ENCODE results near the gene POLD1.

POLD1 gene

GRCh38 chr19:50419022-50419579 is 35.0 kb downstream of the POLD1 start:
- DNase-seq = no peak

GRCh38 chr19:50419580-50420035 is 35.5 kb downstream of the POLD1 start:
- DNase-seq = no peak

GRCh38 chr19:50420127-50420526 is 36.0 kb downstream of the POLD1 start:
- no peak for DNase-seq

- DNase-seq = no peak
Observed at GRCh38 chr19:50420808-50421207, 36.7 kb downstream of the POLD1 start.

- DNase-seq = no peak
Observed at GRCh38 chr19:50422397-50423278, 38.5 kb downstream of the POLD1 start.

GRCh38 chr19:50423279-50424113 is 39.3 kb downstream of the POLD1 start:
- no peak for DNase-seq

GRCh38 chr19:50425581-50425980 is 41.4 kb downstream of the POLD1 start:
- no peak for DNase-seq

GRCh38 chr19:50427318-50427925 is 43.3 kb downstream of the POLD1 start:
- no peak for DNase-seq

- peak; percentile 56 for DNase-seq
Observed at GRCh38 chr19:50427997-50428425, 43.9 kb downstream of the POLD1 start.

GRCh38 chr19:50428772-50429463 is 44.8 kb downstream of the POLD1 start:
- no peak for DNase-seq

GRCh38 chr19:50430888-50431342 is 46.8 kb downstream of the POLD1 start:
- no peak for DNase-seq

GRCh38 chr19:50431343-50432220 is 47.4 kb downstream of the POLD1 start:
- DNase-seq = peak; percentile 93

- no peak for DNase-seq
Observed at GRCh38 chr19:50432221-50433028, 48.3 kb downstream of the POLD1 start, which contains the start of gene MYBPC2. MYBPC2 (plus strand) TSS chr19:50432892; CDS start chr19:50432954, 62 bp downstream.

GRCh38 chr19:50433201-50434180 is 49.3 kb downstream of the POLD1 start:
- DNase-seq = no peak

- no peak for DNase-seq
Observed at GRCh38 chr19:50434525-50434924, 50.4 kb downstream of the POLD1 start.

GRCh38 chr19:50435221-50435620 is 51.1 kb downstream of the POLD1 start:
- DNase-seq = no peak

GRCh38 chr19:50435627-50436026 is 51.5 kb downstream of the POLD1 start:
- no peak for DNase-seq

- no peak for DNase-seq
Observed at GRCh38 chr19:50437862-50438449, 53.8 kb downstream of the POLD1 start.
